Measurements from ENCODE around the gene HMMR.
"Not testable (repeated sequence)": the region's sequence is repeated elsewhere in the genome, so short reads cannot be mapped to it uniquely, and the experiment has no call there.

Gene HMMR

DNA sequence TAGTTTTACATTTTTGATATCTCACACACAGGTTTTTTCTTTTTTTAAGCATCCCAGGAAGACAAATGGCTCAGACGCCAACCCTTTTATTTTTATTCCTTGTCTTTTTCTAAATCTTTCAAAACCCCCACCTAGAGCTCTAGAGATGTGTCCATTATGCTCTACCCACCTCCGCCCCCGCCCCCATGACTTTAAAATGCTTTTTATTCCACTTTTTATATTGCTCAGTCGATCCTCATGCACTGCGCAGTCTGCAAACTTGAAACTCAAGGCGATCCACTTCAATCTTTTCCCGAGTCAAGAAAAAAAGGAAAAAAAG lies 44.6 kb downstream of the HMMR start:
- no peak for DNase-seq (ENCODE audit: insufficient read length, low spot score)
- FAIRE-seq, result no peak

DNA sequence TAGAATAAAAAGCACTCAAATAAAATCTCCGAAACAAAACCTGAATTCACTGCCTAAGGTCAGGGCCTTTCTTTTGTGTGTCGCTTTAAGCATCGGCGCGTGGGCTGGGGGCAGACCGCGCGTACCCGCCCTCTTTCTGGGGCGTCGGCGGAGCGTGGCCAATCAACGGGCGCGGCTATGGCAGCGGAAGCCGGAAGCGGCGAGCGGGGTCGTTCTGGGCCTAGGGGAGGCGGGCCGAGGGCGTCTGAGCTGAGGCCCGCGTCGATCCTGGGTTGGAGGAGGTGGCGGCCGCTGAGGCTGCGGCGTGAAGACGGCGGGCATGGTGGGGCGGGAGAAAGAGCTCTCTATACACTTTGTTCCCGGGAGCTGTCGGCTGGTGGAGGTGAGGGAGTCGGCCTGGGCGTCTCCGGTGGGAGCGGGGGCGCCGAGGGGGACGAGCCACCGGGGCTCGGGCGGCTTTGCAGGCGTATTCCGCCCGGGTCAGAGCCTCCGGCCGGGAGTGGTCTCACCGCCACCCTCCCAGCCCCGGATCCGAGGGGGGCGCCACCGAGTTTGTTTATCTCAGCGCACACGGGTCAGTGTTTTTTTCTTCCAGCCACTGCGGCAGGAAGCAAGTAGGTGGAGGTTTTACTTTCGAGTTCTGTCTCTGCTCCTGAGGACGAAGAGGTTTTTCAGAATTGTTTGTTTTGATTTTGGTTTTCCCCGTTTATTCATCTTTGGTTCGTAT lies 45.1 kb downstream of the HMMR start, which contains the start of gene MAT2B:
TSS of gene MAT2B (plus strand) at position 252 of the 727 bp plus-strand sequence. CDS start at position 320, 68 bp downstream.
- FAIRE-seq, result peak; percentile 95

DNA sequence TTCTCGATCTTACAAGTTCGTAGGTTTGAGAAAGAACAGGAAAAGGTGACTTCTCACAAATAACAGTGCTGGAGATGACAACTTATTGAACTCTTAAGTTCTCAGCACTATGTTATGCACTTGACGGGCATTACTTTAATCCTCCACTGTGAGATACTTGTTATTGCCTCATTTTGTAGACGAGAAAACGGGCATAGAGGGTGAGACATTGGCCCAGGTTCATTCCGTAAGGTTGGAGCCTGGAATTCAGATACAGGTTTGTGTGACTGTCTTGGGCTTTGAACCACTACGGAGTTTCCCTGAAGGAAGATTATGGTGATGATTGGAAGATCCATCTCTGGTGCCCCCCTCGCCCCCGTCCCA lies 45.6 kb downstream of the HMMR start:
- DNase-seq (ENCODE audit: insufficient read length, low spot score), result no peak
- no peak for FAIRE-seq

More for the DNA sequence above, 45.1 kb downstream of the HMMR start, which contains the start of gene MAT2B:
- peak; percentile 72 for DNase-seq (ENCODE audit: insufficient read length, low spot score)

DNA sequence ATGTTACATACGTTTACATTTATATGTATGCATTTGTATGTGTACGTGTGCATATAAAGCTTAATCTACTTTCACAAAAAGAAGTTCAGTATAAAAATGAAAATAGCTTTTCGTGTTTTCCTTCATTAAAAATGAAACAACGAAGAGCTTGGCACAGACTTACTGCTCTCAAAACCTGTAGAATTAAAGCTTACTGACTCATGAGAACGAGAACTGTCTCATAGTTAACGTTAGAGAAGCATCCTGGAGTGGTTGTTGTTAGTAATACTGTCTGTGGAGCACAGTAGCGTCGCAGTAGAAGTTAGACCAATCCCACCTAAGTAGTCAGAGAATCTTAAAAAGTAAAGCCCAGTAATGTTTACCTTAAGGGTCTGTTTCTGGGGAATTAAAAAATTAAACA lies 46.3 kb downstream of the HMMR start:
- DNase-seq (ENCODE audit: insufficient read length, low spot score), result no peak
- FAIRE-seq, result no peak

DNA sequence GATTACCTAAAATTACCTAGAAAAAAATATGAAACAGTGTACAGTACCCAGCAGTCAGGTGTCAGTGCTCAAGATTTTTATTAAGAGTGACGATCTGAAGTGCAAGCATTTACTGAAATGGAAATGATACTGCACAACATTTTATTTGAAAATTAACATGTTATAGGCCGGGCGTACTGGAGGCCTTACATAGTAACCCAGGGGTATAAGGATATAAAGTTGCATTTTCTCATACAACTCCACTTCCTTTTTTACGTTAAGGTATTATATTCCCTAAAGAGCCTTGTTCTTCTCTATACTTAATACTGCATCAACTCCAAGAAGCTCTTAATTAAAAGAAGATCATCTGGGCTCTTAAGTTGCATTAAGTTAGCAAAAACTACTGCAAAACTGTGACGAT lies 48.3 kb downstream of the HMMR start:
- DNase-seq (ENCODE audit: insufficient read length, low spot score) (no peak), FAIRE-seq (no peak)

DNA sequence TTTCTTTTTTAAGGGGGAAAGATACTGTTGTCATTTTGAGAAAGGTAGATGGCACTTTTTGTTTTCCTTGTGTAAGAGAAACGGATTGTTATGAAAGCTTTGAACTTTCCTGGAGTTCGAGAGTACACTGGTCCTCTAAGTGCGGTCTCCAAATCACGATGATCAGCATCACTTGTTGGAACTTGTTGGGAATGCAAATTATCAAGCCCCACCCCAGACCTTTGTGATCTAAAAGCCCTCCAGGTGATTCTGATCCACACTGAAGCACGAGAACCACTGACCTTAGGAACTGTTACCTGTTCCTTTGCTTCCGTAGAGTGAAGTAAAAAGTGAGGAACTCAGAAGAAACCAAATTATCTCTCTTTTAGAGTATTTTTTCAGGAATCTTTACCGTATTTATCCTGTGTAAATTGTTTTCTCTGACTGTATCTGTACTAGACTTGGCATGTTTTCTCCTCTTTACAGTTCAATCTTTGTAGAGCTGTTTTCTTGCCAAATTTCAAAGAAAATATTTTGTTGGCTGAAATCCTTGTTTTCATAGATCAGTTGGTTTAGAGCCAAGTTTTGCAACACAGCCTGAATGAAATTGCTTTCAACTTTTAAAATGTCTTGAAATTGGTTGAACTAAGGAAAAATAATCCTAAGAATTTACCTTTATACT lies 49.0 kb downstream of the HMMR start:
- FAIRE-seq (no peak), DNase-seq (ENCODE audit: insufficient read length, low spot score) (no peak)

DNA sequence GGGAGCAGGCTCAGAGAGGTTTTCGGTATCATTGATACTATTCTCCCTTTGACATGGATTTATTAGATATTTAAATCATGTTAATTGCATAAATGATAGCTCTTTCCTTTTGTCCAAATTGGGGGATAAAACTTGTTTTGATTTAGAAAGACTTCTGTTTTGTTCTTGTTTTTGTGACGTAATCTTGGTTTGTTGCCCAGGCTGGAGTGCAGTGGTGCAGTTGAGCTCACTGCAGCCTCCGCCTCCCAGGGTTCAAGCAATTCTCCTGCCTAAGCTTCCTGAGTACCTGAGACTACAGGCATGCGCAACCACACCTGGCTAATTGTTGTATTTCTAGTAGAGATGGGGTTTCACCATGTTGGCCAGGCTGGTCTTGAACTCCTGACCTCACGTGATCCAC lies 52.1 kb downstream of the HMMR start:
- DNase-seq (ENCODE audit: insufficient read length, low spot score) (no peak), FAIRE-seq (no peak)

DNA sequence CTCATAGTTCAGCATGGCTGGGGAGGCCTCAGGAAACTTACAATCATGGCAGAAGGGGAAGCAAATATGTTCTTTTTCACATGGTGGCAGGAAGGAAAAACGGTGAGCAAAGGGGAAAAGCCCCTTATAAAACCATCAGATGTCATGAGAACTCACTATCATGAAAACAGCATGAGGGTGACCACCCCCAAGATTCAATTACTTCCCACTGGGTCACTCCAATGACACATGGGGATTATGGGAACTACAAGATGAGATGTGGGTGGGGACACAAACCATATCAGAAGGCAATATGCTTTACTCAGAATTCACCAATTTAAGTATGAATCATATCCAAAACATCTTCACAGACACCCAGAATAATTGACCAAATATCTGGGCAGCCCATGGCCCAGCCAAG lies 64.7 kb downstream of the HMMR start:
- no peak for FAIRE-seq

DNA sequence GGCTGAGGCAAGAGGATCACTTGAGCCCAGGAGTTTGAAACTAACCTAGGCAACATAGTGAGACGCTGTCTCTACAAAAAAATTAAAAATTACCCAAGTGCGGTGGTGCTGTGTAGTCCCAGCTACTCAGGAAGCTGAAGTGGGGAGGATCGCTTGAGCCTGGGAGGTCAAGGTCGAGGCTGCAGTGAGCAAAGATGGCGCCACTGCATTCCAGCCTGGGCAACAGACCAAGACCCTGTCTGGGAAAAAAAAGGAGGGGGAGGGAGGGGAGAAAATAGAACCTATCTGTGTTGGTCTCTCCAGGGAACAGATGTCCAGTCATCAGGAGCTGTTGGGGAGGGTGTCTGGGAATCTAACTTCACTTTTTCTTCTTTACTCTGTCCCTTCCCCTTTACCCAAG lies 69.3 kb downstream of the HMMR start:
- no peak for FAIRE-seq

More for the DNA sequence above, 64.7 kb downstream of the HMMR start:
- no peak for DNase-seq (ENCODE audit: insufficient read length, low spot score)

DNA sequence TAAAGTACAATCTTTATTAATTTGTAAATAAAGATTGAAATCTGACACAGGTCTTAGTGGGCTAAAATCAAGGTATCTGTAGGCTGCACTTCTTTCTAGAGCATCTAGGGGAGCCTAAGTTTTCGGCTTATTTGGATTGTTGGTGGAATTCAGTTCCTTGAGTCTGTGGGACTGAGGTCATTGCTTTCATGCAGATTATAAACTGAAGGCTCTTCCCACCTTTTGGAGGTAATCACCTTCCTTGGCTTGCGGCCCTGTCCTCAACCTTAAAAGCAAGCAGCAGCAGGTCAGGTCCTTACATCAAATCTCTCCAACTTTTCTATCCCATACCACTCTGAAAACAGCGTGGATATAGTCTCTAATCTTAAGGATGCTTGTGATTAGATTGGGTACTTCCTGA lies 70.8 kb downstream of the HMMR start:
- FAIRE-seq, result no peak
- no peak for DNase-seq (ENCODE audit: insufficient read length, low spot score)

More for the DNA sequence above, 69.3 kb downstream of the HMMR start:
- DNase-seq (ENCODE audit: insufficient read length, low spot score), result no peak

DNA sequence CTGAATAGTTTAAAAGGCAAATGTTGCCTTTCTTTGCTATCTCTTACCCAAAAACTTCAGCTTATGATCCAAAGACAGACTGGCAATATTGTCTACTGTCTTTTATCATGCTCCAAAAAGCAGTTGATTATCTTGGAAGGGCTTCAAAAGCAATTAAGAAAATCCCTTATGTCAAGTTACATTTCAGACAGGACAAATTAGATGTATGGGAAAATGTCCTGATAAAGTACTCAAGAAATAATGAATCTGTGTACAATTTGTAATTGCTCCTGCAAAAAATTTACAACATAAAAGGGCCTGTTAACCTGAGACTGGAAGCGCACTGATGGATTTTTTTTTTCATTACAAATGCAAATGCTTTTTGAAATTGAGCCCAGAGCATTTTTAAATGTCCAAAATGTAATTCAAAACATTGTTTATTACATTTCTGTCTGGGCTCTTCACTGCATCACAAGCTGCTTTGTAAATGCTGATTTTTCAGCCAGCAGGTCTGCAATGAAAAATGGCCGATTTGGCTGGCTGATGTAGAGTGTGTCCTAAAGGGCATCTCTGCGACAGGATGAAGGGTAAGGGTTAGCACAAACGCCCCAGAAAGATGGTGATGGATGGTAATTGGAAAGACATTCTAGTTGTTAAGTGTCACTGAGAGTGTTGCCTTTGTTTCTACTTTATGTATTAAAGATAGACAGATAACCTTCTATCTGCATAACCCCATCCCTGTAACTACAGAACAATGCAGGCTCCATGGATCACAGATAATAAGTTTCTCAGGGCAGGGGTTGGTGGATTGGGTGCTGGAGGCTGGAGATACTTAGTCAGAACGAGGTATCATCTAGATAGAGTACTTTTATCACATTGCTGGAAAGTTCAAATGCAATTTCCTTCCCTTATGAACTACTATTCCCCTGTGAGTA lies 72.0 kb downstream of the HMMR start:
- FAIRE-seq (no peak), DNase-seq (ENCODE audit: insufficient read length, low spot score) (no peak)

DNA sequence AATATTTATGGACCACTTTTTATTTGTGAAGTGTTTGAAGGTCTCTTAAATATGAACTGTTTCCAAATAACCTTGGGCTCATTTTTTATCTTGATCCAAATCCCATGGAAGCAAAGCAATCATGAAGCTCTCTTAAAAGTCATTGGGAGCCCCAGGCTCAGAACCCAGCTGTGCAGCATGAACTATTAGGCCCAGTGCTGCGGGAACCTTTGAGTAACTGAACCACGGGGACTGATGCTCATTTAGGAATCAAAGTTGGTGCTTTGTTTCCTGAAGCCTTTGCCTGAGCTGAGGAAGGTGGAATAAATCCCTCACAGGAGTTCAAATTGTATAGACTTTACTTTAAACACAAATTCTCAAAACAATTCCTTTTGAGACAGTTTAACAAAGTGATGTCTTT lies 72.8 kb downstream of the HMMR start:
- FAIRE-seq, result no peak
- DNase-seq (ENCODE audit: insufficient read length, low spot score), result no peak

DNA sequence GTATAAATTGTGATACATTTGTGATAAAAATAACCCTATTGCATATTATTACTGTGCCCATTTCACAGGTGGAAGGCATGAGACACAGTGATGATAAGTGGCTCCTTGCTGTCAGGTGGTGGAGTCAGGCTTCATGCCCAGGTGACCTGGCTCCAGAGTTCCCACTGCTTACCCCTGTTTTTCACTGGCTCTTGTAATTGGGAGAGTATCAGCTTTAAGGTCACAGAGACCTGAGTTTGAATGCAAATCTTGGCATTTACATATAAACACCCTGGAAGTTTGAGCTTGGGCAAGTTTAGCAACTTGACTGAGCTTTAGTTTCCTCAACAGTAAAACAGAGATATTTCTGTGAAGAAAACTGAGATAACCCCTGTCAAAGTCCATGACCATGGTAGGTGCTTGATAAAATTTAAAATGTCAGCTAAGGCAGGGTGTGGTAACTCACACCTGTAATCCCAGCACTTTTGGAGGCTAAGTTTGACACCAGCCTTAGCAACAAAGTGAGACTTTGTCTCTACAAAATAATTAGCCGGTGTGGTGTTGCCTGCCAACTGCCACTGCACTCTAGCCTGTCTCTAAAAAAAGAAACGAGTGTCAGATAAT lies 74.2 kb downstream of the HMMR start:
- DNase-seq (ENCODE audit: insufficient read length, low spot score) (no peak), FAIRE-seq (no peak)

DNA sequence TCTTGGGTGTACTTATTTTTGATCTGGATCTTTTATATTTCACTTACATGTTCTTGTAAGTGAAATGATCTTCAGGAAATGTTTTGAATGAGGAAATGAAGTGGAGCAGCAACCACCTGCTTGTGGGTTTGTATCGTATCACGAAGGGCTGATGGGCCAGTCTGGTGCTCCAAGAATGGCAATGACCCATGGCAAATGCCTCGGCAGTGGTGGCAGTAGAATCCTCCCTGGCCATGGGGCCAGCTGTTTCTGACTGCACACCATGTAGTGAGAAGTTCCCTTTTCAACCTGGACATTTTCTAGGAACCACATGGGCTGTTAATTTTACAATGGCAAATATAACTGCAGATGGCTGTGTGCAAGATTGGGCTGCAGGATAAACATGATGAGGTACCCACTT lies 74.9 kb downstream of the HMMR start:
- FAIRE-seq, result no peak
- DNase-seq (ENCODE audit: insufficient read length, low spot score), result no peak

DNA sequence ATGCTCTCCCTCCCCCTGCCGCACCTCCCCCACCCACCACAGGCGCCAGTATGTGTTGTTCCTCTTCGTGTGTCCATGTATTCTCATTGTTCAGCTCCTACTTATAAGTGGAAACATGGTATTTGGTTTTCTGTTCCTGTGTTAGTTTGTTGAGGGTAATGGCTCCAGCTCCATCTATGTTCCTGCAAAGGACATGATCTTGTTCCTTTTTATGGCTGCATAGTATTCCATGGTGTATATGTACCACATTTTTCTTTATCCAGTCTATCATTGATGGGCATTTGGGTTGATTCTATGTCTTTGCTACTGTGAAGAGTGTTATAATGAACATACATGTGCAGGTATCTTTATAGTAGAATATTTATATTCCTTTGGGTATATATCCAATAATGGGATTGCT lies 76.0 kb downstream of the HMMR start:
- not testable (repeated sequence) for FAIRE-seq; DNase-seq (ENCODE audit: insufficient read length, low spot score)

DNA sequence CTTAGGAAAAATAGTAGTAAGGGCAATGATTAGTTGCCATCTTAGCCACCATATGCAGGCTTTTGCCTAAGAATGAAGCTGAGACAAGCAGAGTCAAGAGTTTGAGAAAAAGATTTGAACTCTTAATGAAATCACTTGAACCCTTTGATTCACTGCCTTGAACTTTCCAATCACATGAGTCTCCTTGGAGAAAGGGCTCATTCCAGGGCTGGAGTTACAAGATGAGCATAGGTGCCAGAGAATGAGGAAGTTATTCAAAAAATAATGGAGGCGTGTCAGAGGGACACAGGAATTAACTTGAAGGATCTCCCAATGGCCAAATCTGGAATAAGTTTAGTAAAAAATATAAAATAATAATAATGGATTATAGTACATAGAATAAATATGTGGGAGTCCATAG lies 80.3 kb downstream of the HMMR start:
- DNase-seq (ENCODE audit: insufficient read length, low spot score), result no peak
- no peak for FAIRE-seq

All from GM19239 (cell line).